Smooth muscle cell (in vitro differentiated cells): ENCODE data around the gene ZNF79. TPM values are rescaled to one million over a fixed set of nuclear protein-coding genes. Genes with fewer than 3 reads are reported as not detected.

Experiments
- DNase-seq: peaks from one replicate; lab custom pipeline; 2025; ENCODE audit not compliant: unreplicated experiment; lab: John Stamatoyannopoulos, UW
- H2AFZ ChIP-seq: fragments of 200-600 bp; sonication (generic); 2 replicates; pipeline ENCODE4 v1.6.0; 2016; ENCODE audit warnings: antibody characterized with exemption, low read depth, mild to moderate bottlenecking
- H3F3A ChIP-seq: fragments of 200-600 bp; sonication (generic); 2 replicates; pipeline ENCODE4 v1.6.0; 2017; ENCODE audit warnings: antibody characterized with exemption, low read depth
- H3K27ac ChIP-seq: fragments of 200-600 bp; sonication (generic); 2 replicates; pipeline ENCODE4 v1.5.1; 2016; ENCODE audit warnings: low read depth, mild to moderate bottlenecking
- H3K27me3 ChIP-seq: fragments of 200-600 bp; sonication (generic); 2 replicates; pipeline ENCODE4 v1.6.1; 2016; ENCODE audit warnings: low read depth, mild to moderate bottlenecking
- H3K36me3 ChIP-seq: fragments of 200-600 bp; sonication (generic); 2 replicates; pipeline ENCODE4 v1.5.1; 2016; ENCODE audit warnings: low read depth
- H3K4me1 ChIP-seq: fragments of 200-600 bp; sonication (generic); 2 replicates; pipeline ENCODE4 v1.5.1; 2016; ENCODE audit warnings: low read depth
- H3K4me2 ChIP-seq: fragments of 200-600 bp; sonication (generic); 2 replicates; pipeline ENCODE4 v1.6.0; 2016; ENCODE audit warnings: mild to moderate bottlenecking
- H3K4me3 ChIP-seq: fragments of 200-600 bp; sonication (generic); 2 replicates; pipeline ENCODE4 v1.5.1; 2016; ENCODE audit warnings: mild to moderate bottlenecking
- H3K79me2 ChIP-seq: fragments of 200-600 bp; sonication (generic); 2 replicates; pipeline ENCODE4 v1.6.0; 2016; ENCODE audit warnings: low read depth, mild to moderate bottlenecking
- H3K9ac ChIP-seq: fragments of 200-600 bp; sonication (generic); 2 replicates; pipeline ENCODE4 v1.6.0; 2016; ENCODE audit warnings: low read depth
- H3K9me3 ChIP-seq: fragments of 200-600 bp; sonication (generic); replicated peaks from 2 replicates; pipeline ENCODE4 v1.5.1; 2016; ENCODE audit warnings: low read depth
- H4K20me1 ChIP-seq: fragments of 200-600 bp; sonication (generic); 2 replicates; pipeline ENCODE4 v1.6.0; 2016; ENCODE audit warnings: low read depth
- CTCF ChIP-seq: fragments of 200-600 bp; sonication (generic); IDR thresholded peaks from 2 replicates; pipeline ENCODE4 v1.5.1; 2017; ENCODE audit warnings: borderline replicate concordance, mild to moderate bottlenecking, antibody characterized with exemption; ENCODE audit not compliant: insufficient read depth, poor library complexity, severe bottlenecking
- WGBS: methylation state at CpG from one replicate; pipeline ENCODE4 v1.1.7; 2016; ENCODE audit warnings: low lambda C conversion rate; 5-methylcytosine and 5-hydroxymethylcytosine counted together
- polyA plus RNA-seq: library from polyadenylated mRNA; unstranded; fragments of >200 nt; fragmentation: Nextera tagmentation; extraction: Ambion mirVana; gene quantifications from 2 replicates; pipeline ENCODE4 v1.2.1, GENCODE V29; 2016
- total RNA-seq: library from RNA; depleted of rRNA; stranded (reverse); fragments of >200 nt; gene quantifications from 2 replicates; pipeline ENCODE4 v1.2.3, GENCODE V29; 2014

Gene ZNF79
- total and polyA plus RNA-seq, 2 experiments from 2014 or later, result 4.3 to 6.6 TPM

- Histone ChIP-seq H4K20me1 (no peaks in the 10 kb centered on the region), H3K4me2 (peak overlapping the region; percentile 83), H3K36me3 (no peaks in the 10 kb centered on the region), H3K9me3 (no peaks in the 10 kb centered on the region), H3K79me2 (no peaks in the 10 kb centered on the region), H3K27ac (peak overlapping the region; percentile 98), H2AFZ (no peak overlapping the region), H3K27me3 (no peaks in the 10 kb centered on the region), H3F3A (peaks cover 24% of the 10 kb centered on the region), H3K9ac (peak overlapping the region; percentile 90), H3K4me3 (no peak overlapping the region), H3K4me1 (peaks cover 11% of the 10 kb centered on the region)
- peak; percentile 18 for DNase-seq
- 19% methylated on average over 10 of the region's 10 CpGs for WGBS
- no peak for TF ChIP-seq CTCF
Observed at GRCh38 chr9:127388037-127388855, 35.9 kb upstream of the ZNF79 start.

GRCh38 chr9:127388856-127389238, 35.3 kb upstream of the ZNF79 start:
- H4K20me1 ChIP-seq, result no peaks in the 10 kb centered on the region
- H3K27me3 ChIP-seq, result no peaks in the 10 kb centered on the region
- peaks cover 24% of the 10 kb centered on the region for H3F3A ChIP-seq
- DNase-seq, result no peak
- WGBS, result 2% methylated on average over 6 of the region's 6 CpGs
- peak overlapping the region; percentile 98 for H3K27ac ChIP-seq
- H3K79me2 ChIP-seq, result no peaks in the 10 kb centered on the region
- no peak overlapping the region for H3K4me3 ChIP-seq
- peaks cover 11% of the 10 kb centered on the region for H3K4me1 ChIP-seq
- no peak overlapping the region for H2AFZ ChIP-seq
- H3K36me3 ChIP-seq, result no peaks in the 10 kb centered on the region
- no peaks in the 10 kb centered on the region for H3K9me3 ChIP-seq
- TF ChIP-seq CTCF, result no peak
- peak overlapping the region; percentile 90 for H3K9ac ChIP-seq
- peak overlapping the region; percentile 83 for H3K4me2 ChIP-seq

GRCh38 chr9:127389381-127390247, 34.6 kb upstream of the ZNF79 start:
- Histone ChIP-seq H3F3A (peaks cover 27% of the 10 kb centered on the region), H3K79me2 (no peaks in the 10 kb centered on the region), H3K27ac (peak overlapping the region; percentile 98), H3K4me1 (peaks cover 11% of the 10 kb centered on the region), H2AFZ (no peak overlapping the region), H4K20me1 (no peaks in the 10 kb centered on the region), H3K36me3 (no peaks in the 10 kb centered on the region), H3K9me3 (no peaks in the 10 kb centered on the region), H3K27me3 (no peaks in the 10 kb centered on the region), H3K4me2 (peak overlapping the region; percentile 83), H3K4me3 (no peak overlapping the region), H3K9ac (peak overlapping the region; percentile 90)
- no peak for TF ChIP-seq CTCF
- 73% methylated on average over 4 of the region's 4 CpGs for WGBS
- DNase-seq, result no peak
